Spleen (tissue), 11 donors: Measurements from ENCODE around the gene DEFB114. TPM values are rescaled to one million over a fixed set of nuclear protein-coding genes. Genes with fewer than 3 reads are reported as not detected.

Experiments used
- DNase-seq: peaks from one replicate; pipeline ENCODE4 v3.0.0-alpha.2; 2020
- H3K27ac ChIP-seq, 8 donors: fragments of 200-600 bp; sonication (generic) in 7 of 8; 1 replicate in 4 of 8; 2 replicates in 4 of 8; pipeline versions ENCODE4 v1.5.0 to v1.8.0; 2016 to 2021; ENCODE audit warnings: inconsistent platforms in 4 of 8, mild to moderate bottlenecking in 4 of 8, moderate library complexity in 1 of 8
- H3K27me3 ChIP-seq, 7 donors: fragments of 200-600 bp; sonication (generic) in 6 of 7; replicated peaks in 1 of 7; 1 replicate in 4 of 7; 2 replicates in 3 of 7; pipeline versions ENCODE4 v1.5.0 to v1.8.0; 2016 to 2021; ENCODE audit warnings: inconsistent platforms in 3 of 7, mild to moderate bottlenecking in 1 of 7
- H3K36me3 ChIP-seq, 6 donors: fragments of 200-600 bp; sonication (generic) in 5 of 6; 1 replicate in 4 of 6; 2 replicates in 2 of 6; pipeline versions ENCODE4 v1.5.0 to v1.8.0; 2016 to 2021; ENCODE audit warnings: inconsistent platforms in 2 of 6
- H3K4me1 ChIP-seq, 6 donors: fragments of 200-600 bp; sonication (generic) in 5 of 6; 1 replicate in 3 of 6; 2 replicates in 3 of 6; pipeline versions ENCODE4 v1.5.0 to v1.8.0; 2016 to 2021; ENCODE audit warnings: inconsistent platforms in 3 of 6
- H3K4me3 ChIP-seq, 8 donors: fragments of 200-600 bp; sonication (generic) in 7 of 8; 1 replicate in 4 of 8; 2 replicates in 4 of 8; pipeline versions ENCODE4 v1.5.0 to v1.8.0; 2016 to 2021; ENCODE audit warnings: inconsistent platforms in 4 of 8, mild to moderate bottlenecking in 4 of 8, moderate library complexity in 2 of 8
- H3K9me3 ChIP-seq, 8 donors: fragments of 200-600 bp; sonication (generic) in 7 of 8; 1 replicate in 4 of 8; 2 replicates in 4 of 8; pipeline versions ENCODE4 v1.5.0 to v1.8.0; 2016 to 2021; ENCODE audit warnings: inconsistent platforms in 4 of 8
- CTCF ChIP-seq, 11 experiments: fragments of 200-600 bp in 7 of 11; fragments of 450-650 bp in 4 of 11; sonication (generic) in 4 of 11; IDR thresholded peaks in 8 of 11; conservative IDR thresholded peaks in 3 of 11; 1 replicate in 7 of 11; 2 replicates in 4 of 11; pipeline versions ENCODE4 v1.4.0 to v1.8.0; 2016 to 2021; ENCODE audit warnings: antibody characterized with exemption in 11 of 11, inconsistent platforms in 4 of 11, mild to moderate bottlenecking in 1 of 11
- POLR2A ChIP-seq, 3 donors: fragments of 450-650 bp; IDR thresholded peaks; one replicate each; pipeline ENCODE4 v1.5.1; 2017; ENCODE audit warnings: antibody characterized with exemption in 3 of 3, mild to moderate bottlenecking in 1 of 3
- POLR2AphosphoS5 ChIP-seq, 3 donors: sonication (generic); formaldehyde crosslinking; IDR thresholded peaks; one replicate each; pipeline ENCODE4 v1.5.1; 2017; ENCODE audit warnings: antibody characterized with exemption in 3 of 3
- WGBS, 5 donors: extraction: QIAGEN DNeasy Blood & Tissue Kit in 3 of 5; methylation state at CpG; one replicate each; pipeline versions ENCODE4 v1.1.5 to v1.1.7; 2013 to 2018; 5-methylcytosine and 5-hydroxymethylcytosine counted together
- intact Hi-C: fragments of 100-400 bp; cut with DNase I; formaldehyde crosslinking; loops from one replicate; pipeline ENCODE4 v1.15.0; 2023; ENCODE audit warnings: low total_unique reads
- polyA plus RNA-seq, 3 donors: library from polyadenylated mRNA; stranded (reverse); fragments of 200-250 nt; gene quantifications; one replicate each; pipeline ENCODE4 v1.2.1, GENCODE V29; 2013
- total RNA-seq, 7 donors: library from RNA; depleted of rRNA in 3 of 7; stranded (reverse); fragments of >200 nt in 3 of 7; fragmentation: NEBNext Ultra II Directional in 4 of 7; extraction: Animal tissue kit (Norgen Biotek cat#: 25700) in 4 of 7; gene quantifications; one replicate each; pipeline versions ENCODE4 v1.1.0 to v1.2.1, GENCODE V29; 2016 to 2021
- donor health status: healthy with polysubstance abuse.
- donor health status: DM: no; HTN: no; CAD: no; lungs with moderate emphysema.
- donor health status: DM: no; HTN: no; CAD: no.
- donor health status: Bipolar disorder and iron deficiency.
- donor health status: healthy.
- donor health status: DM: no; HTN: no; CAD: no.
- donor health status: DM: yes; HTN: yes; CAD: no.

DEFB114 gene
- total and polyA plus RNA-seq, 10 donors = not detected

GRCh38 chr6:49912196-49912595, 51.8 kb downstream of the DEFB114 start:
- Histone ChIP-seq H3K4me1 (no peaks in the 10 kb centered on the region), H3K9me3 (no peaks in the 10 kb centered on the region)
- intact Hi-C loops = no loop called here

GRCh38 chr6:49911252-49911651, 52.7 kb downstream of the DEFB114 start:
- Histone ChIP-seq H3K36me3 (no peaks in the 10 kb centered on the region), H3K27ac (no peak overlapping the region), H3K27me3 (no peaks in the 10 kb centered on the region), H3K4me1 (no peaks in the 10 kb centered on the region), H3K9me3 (no peaks in the 10 kb centered on the region), H3K4me3 (no peak overlapping the region)
- TF ChIP-seq POLR2A (IDR thresholded peaks at IDR 0.05) (no peak), CTCF (IDR thresholded peaks at IDR 0.05 in 8 of 11, conservative IDR thresholded peaks at IDR 0.05 in 3 of 11) (no peak), POLR2AphosphoS5 (IDR thresholded peaks at IDR 0.05) (no peak)
- WGBS, 5 donors = 69 to 82% (median 72%) methylated on average over 2 of the region's 2 CpGs
- no peak for DNase-seq
- intact Hi-C loops = no loop called here

More at GRCh38 chr6:49912196-49912595, 51.8 kb downstream of the DEFB114 start:
- Histone ChIP-seq H3K27me3 (no peaks in the 10 kb centered on the region), H3K27ac (no peak overlapping the region), H3K36me3 (no peaks in the 10 kb centered on the region), H3K4me3 (no peak overlapping the region)
- 69 to 90% (median 81%) methylated on average over 1 of the region's 1 CpG for WGBS, 5 donors
- TF ChIP-seq POLR2A (IDR thresholded peaks at IDR 0.05) (no peak), POLR2AphosphoS5 (IDR thresholded peaks at IDR 0.05) (no peak), CTCF (IDR thresholded peaks at IDR 0.05 in 8 of 11, conservative IDR thresholded peaks at IDR 0.05 in 3 of 11) (no peak)
- DNase-seq = no peak

Other genes starting within 250 kb of the DEFB114 start
- 10 to 100 TPM in 1 of 7 donors, 1 to 10 TPM in 5, under 1 TPM in 1; 0.91 to 49.7 (median 2.9) TPM for gene CRISP3, start 219.8 kb downstream of the DEFB114 start, total RNA-seq
- 1 to 10 TPM in 1 of 3 donors, under 1 TPM in 2; 0.29 to 1.6 (median 0.35) TPM for gene CRISP3, start 219.8 kb downstream of the DEFB114 start, polyA plus RNA-seq
- gene PGK2, start 176.9 kb downstream of the DEFB114 start, total RNA-seq = not detected
- not detected for gene PGK2, start 176.9 kb downstream of the DEFB114 start, polyA plus RNA-seq
- gene CRISP1, start 97.6 kb downstream of the DEFB114 start, total RNA-seq = not detected
- not detected for gene CRISP1, start 97.6 kb downstream of the DEFB114 start, polyA plus RNA-seq
- not detected for gene DEFB113, start 5.5 kb upstream of the DEFB114 start, total RNA-seq
- gene DEFB113, start 5.5 kb upstream of the DEFB114 start, polyA plus RNA-seq = not detected
- gene DEFB110, start 57.8 kb upstream of the DEFB114 start, total RNA-seq = not detected
- gene DEFB110, start 57.8 kb upstream of the DEFB114 start, polyA plus RNA-seq = not detected
- gene DEFB112, start 85.8 kb upstream of the DEFB114 start, total RNA-seq = not detected
- gene DEFB112, start 85.8 kb upstream of the DEFB114 start, polyA plus RNA-seq = not detected